ENCODE data around the gene GFI1. TPM values are rescaled to one million over a fixed set of nuclear protein-coding genes. Genes with fewer than 3 reads are reported as not detected.

GFI1 gene
- total and polyA plus RNA-seq, 9 donors, result 0.12 to 0.92 (median 0.33) TPM; not detected in 1

- Histone ChIP-seq H3K9me3 (no peaks in the 10 kb centered on the region), H3K36me3 (no peaks in the 10 kb centered on the region), H3K4me1 (ENCODE audit: insufficient read depth) (no peaks in the 10 kb centered on the region), H3K4me3 (no peak overlapping the region), H3K27ac (no peak overlapping the region), H3K27me3 (no peaks in the 10 kb centered on the region)
- no peak for TF ChIP-seq EP300 (IDR thresholded peaks at IDR 0.05)
- no peak for TF ChIP-seq POLR2A (IDR thresholded peaks at IDR 0.05)
- TF ChIP-seq CTCF (IDR thresholded peaks at IDR 0.05), result no peak
- no peak for DNase-seq
- intact Hi-C loops (cut with DNase I), result no loop called here
- 93 to 100% (median 97%) methylated on average over 1 of the region's 1 CpG for WGBS, 3 donors
Observed at GRCh38 chr1:92465256-92465647, 21.5 kb downstream of the GFI1 start.

GRCh38 chr1:92464588-92465255 is 22.0 kb downstream of the GFI1 start:
- H3K4me3 ChIP-seq, result no peak overlapping the region

GRCh38 chr1:92461364-92462097 is 25.2 kb downstream of the GFI1 start:
- Histone ChIP-seq H3K4me3 (no peak overlapping the region), H3K9me3 (no peaks in the 10 kb centered on the region), H3K4me1 (ENCODE audit: insufficient read depth) (no peaks in the 10 kb centered on the region), H3K27me3 (no peaks in the 10 kb centered on the region), H3K27ac (no peak overlapping the region), H3K36me3 (no peaks in the 10 kb centered on the region)
- TF ChIP-seq EP300 (IDR thresholded peaks at IDR 0.05), result no peak
- TF ChIP-seq CTCF (IDR thresholded peaks at IDR 0.05), result no peak
- TF ChIP-seq POLR2A (IDR thresholded peaks at IDR 0.05), result no peak
- no peak for DNase-seq
- intact Hi-C loops (cut with DNase I), result no loop called here
- 78 to 84% (median 80%) methylated on average over 5 of the region's 5 CpGs for WGBS, 3 donors

More at GRCh38 chr1:92464588-92465255, 22.0 kb downstream of the GFI1 start:
- Histone ChIP-seq H3K9me3 (no peaks in the 10 kb centered on the region), H3K4me1 (ENCODE audit: insufficient read depth) (no peaks in the 10 kb centered on the region), H3K27me3 (no peaks in the 10 kb centered on the region), H3K27ac (no peak overlapping the region), H3K36me3 (no peaks in the 10 kb centered on the region)
- WGBS, 3 donors, result 89 to 93% (median 89%) methylated on average over 4 of the region's 4 CpGs
- DNase-seq, result no peak
- TF ChIP-seq CTCF (IDR thresholded peaks at IDR 0.05) (no peak), POLR2A (IDR thresholded peaks at IDR 0.05) (no peak), EP300 (IDR thresholded peaks at IDR 0.05) (no peak)
- intact Hi-C loops (cut with DNase I), result no loop called here

- WGBS, 3 donors, result 25 to 46% (median 31%) methylated on average over 4 of the region's 4 CpGs
- Histone ChIP-seq H3K9me3 (no peaks in the 10 kb centered on the region), H3K36me3 (no peaks in the 10 kb centered on the region), H3K27ac (no peak overlapping the region), H3K4me1 (ENCODE audit: insufficient read depth) (no peaks in the 10 kb centered on the region), H3K27me3 (no peaks in the 10 kb centered on the region), H3K4me3 (no peak overlapping the region)
- intact Hi-C loops (cut with DNase I), result no loop called here
- no peak for TF ChIP-seq CTCF (IDR thresholded peaks at IDR 0.05)
- no peak for TF ChIP-seq POLR2A (IDR thresholded peaks at IDR 0.05)
- TF ChIP-seq EP300 (IDR thresholded peaks at IDR 0.05), result no peak
- no peak for DNase-seq
Observed at GRCh38 chr1:92459871-92460320, 26.8 kb downstream of the GFI1 start.

All from ovary (tissue), 9 donors.